Uterus (tissue), 2 donors: Measurements from ENCODE around the gene ASCL1.

Experiments
- POLR2A ChIP-seq, 2 donors: fragments of 450-650 bp; IDR thresholded peaks; one replicate each; pipeline ENCODE4 v1.6.1; 2016; ENCODE audit warnings: antibody characterized with exemption in 2 of 2, mild to moderate bottlenecking in 1 of 2, moderate library complexity in 1 of 2
- TF ChIP-seq, protein P1 (sequence below), 4 experiments: fragments of 200-600 bp in 2 of 4; fragments of 450-650 bp in 2 of 4; sonication (generic) in 2 of 4; IDR thresholded peaks; one replicate each; pipeline ENCODE4 v1.5.1; 2016 to 2019; ENCODE audit warnings: antibody characterized with exemption in 4 of 4, mild to moderate bottlenecking in 2 of 4, moderate library complexity in 1 of 4

DNA sequence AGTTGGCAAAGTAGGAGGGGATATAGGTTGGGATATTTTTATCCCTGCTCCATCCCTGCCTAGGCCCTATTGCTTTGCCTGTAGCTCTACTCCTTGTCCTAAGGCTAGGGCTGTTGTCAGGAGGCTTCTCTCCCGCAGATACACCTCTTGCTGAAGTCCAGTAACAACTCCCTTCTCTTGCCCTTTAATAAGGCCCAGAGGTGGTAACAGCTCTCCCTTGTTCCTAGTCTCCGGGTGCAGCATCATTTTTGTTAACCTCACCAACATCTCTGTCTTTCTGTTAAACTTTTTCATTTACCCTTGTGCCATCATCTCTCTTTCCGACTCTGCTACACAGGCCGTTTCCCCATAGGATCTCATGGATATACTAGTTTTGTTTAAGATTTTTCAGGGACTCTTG is 6.3 kb downstream of the ASCL1 start:
- TF ChIP-seq, protein P1, sequence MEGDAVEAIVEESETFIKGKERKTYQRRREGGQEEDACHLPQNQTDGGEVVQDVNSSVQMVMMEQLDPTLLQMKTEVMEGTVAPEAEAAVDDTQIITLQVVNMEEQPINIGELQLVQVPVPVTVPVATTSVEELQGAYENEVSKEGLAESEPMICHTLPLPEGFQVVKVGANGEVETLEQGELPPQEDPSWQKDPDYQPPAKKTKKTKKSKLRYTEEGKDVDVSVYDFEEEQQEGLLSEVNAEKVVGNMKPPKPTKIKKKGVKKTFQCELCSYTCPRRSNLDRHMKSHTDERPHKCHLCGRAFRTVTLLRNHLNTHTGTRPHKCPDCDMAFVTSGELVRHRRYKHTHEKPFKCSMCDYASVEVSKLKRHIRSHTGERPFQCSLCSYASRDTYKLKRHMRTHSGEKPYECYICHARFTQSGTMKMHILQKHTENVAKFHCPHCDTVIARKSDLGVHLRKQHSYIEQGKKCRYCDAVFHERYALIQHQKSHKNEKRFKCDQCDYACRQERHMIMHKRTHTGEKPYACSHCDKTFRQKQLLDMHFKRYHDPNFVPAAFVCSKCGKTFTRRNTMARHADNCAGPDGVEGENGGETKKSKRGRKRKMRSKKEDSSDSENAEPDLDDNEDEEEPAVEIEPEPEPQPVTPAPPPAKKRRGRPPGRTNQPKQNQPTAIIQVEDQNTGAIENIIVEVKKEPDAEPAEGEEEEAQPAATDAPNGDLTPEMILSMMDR (IDR thresholded peaks at IDR 0.05), result no peak
- TF ChIP-seq POLR2A (IDR thresholded peaks at IDR 0.05), result no peak
